HG03520 (cell line): Measurements from ENCODE around the gene AEBP1.

ENCODE experiments used
- ATAC-seq: cut with Tn5 transposase; IDR thresholded peaks from one replicate; pipeline ENCODE4 v1.9.1; 2021; ENCODE audit warnings: mild to moderate bottlenecking, moderate library complexity; ENCODE audit not compliant: unreplicated experiment

Gene AEBP1

DNA sequence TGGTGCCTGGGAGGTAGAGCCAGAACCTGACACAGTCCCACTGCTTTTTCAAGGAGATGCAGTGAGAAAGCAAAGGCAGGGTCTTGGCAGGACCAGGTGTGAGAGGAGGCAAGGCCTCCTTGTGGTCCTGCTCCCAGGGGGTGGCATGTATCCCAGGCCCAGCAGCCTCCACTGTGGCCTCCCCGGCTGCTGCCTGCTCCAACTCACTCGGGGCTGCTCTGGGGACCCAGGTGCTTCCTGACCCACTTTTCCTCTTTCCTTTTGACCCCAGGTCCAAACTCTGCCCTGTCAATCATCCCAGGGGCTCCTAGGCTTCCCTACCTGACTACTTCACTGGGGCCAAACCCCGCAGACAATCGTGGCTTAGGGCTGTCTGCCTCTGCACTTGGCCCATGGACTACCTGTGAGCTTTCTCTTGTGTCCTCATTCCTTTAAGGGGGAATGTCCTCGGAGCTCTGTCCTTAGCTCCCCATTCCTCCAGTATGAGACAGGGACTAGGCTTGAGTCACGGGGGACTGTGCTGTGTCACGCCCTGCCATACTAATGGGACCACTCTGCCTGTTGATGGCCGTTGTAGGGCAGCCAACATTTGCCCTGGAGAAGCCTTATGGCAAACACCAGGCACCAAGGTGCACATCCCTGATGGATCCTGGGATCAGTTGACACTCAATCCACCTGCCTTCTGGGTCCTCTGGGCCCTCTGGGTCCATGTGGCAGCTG lies 1.1 kb upstream of the AEBP1 start:
- no peak for ATAC-seq

DNA sequence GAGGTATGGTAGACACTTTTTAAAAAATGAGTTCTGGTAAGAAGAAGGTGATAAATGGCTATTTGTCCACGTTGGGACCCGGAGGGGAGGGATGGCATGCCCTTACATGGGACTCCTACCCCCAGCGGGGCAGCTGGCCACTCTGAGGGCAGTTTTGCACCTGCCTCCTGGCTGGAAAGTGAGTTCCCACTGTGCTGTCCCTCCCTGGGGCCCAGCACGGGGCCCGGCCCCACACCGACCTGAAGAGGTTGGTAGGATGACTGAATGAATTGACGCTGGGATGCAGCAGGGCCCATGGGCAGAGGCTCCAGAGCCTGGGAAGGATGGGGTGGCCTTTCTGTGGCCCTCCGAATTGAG lies 601 bp upstream of the AEBP1 start:
- no peak for ATAC-seq

DNA sequence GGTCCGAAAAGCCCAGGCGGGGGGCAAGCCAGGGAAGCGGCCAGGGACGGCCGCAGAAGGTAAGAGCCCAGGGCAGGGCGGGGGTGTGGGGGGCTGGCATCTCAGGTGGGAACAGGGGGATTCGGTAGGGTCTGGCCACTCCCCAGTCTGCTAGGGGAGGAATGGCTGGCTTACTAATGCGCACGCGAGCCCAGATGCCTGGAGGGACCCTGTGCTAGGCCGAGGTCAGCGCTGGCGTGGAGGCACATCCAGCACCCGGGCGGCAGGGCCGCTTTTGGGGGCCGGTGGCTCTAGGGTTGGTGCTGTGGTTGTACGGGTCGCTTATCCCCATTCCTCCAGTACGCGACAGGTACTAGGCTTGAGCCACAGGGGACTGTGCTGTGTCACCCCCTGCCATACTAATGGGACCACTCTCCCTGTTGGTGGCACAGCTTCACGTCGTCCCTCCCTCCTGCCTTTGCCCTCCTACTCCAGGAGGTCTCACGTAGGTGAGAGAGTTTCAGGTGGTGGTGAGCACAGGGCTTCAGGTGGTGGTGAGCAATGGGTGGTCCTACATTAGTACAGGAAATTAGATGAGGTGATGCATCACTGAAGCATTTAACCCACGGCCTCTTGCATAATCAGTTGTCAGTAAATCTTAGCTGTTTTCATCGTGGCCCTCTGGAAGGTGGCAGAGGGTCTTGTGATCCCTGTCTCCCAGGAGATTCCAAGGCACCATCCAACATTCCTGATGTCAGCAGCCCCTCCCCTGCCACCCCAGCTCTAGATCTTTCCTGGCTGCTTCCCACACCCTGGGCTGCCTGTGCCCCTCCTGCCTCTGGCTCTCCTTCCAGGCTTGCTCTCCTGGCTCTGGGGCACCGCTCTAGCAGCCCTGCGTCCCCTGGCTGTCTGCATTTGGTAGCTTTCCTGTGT lies 971 bp downstream of the AEBP1 start:
- no peak for ATAC-seq

DNA sequence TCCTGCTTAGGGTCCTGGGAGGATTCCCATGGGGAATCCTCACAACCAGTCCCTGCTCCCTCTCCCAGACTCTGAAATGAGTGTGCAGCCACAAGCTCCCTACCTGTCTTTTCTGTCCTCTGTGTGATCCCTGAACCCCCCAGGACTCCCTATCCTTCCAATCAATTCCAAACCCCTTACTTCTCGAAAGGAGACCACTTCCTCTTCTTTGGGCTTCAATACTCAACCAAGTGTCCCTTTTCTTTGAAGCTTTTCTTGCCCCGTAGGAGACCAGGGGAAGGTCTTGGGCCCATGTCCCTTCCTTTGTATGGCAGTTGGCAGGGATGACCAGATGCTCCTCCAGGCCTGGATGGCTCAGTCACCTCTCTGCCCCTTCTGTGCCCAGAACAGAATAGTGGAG lies 1.7 kb downstream of the AEBP1 start:
- no peak for ATAC-seq

DNA sequence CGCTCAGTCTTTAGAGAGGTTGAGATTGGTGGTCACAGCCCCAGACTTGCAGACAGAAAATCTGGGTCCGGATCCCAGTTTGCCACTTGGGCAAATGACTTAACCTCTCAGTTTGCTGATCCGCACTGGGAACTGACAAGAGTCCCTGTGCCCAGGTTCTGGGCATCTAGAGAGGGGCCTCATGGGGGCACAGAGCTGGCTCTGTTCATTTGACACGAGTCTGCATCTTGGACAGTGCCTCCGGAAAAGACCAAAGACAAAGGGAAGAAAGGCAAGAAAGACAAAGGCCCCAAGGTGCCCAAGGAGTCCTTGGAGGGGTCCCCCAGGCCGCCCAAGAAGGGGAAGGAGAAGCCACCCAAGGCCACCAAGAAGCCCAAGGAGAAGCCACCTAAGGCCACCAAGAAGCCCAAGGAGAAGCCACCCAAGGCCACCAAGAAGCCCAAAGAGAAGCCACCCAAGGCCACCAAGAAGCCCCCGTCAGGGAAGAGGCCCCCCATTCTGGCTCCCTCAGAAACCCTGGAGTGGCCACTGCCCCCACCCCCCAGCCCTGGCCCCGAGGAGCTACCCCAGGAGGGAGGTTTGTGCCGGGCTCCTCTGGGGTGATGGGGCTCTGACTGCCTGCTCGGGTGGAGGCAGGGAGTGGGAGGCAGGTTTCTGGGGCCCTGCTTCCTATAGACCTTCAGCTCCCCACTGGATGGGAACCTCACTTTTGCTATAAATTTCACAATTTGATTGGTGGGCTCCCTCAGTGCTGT lies 2.3 kb downstream of the AEBP1 start:
- no peak for ATAC-seq

DNA sequence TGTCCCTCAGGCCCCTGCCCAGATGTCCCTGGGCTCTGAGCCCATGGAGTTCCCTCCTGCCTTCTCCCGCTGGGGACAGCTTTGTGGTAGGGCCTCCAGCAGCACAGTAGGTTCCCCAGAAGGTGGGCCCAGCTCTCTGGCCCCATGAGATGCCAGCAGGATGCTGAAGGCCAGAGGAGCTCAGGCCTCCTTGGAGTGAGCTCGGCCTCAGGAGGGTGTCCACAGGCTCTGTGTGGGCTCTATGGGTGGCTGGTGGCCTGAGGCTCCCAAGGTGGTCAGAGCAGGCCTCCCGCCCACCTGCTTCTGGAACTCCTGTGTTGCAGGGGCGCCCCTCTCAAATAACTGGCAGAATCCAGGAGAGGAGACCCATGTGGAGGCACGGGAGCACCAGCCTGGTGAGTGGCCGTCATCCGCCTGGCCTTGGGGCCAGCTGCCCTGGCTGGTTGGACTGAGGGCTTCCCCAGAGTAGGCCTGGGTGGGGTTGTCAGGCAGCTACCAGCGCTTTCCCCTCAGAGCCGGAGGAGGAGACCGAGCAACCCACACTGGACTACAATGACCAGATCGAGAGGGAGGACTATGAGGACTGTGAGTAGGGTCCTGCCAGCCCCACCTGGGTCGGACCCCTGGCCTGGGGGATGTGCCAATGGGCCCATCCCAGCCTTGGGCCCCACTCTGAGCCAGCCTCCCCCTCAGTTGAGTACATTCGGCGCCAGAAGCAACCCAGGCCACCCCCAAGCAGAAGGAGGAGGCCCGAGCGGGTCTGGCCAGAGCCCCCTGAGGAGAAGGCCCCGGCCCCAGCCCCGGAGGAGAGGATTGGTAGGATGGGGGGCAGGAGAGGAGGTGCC lies 3.2 kb downstream of the AEBP1 start:
- ATAC-seq = no peak

DNA sequence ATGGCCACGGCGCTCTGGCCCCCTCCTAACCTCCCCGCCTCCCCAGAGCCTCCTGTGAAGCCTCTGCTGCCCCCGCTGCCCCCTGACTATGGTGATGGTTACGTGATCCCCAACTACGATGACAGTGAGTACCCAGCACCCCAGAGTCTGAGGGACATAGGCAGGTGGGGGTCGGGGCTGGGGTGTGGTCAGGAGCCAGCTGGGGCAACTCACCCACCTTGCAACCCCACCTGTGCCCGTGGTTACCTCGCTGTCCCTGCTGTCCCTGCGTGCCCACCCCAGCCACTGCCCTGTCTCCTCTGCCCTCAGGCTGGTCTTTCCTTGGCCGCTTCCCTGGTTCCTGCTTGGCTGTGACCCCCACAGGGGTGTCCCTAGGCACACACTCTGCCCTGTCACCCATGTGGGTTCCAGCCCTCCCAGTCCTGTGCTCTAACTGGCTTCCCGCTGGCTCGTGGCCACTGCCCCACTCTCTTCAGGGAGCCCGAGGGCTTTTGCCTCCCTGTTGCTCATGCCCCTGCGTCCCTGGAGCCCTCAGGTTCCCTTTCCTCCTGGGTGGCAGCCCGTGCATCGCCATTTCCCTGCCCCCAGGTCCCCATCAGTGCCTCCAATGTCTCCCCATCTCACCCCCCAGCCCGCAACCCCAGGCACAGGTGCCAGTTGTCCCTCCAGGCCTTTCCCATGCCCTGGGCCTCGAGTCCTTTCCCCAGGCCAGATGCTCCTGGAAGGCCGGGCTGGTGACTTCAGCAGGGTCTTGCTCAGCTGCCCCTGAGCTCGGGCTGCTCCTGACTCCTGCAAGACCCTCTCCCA lies 4.0 kb downstream of the AEBP1 start:
- ATAC-seq = no peak

DNA sequence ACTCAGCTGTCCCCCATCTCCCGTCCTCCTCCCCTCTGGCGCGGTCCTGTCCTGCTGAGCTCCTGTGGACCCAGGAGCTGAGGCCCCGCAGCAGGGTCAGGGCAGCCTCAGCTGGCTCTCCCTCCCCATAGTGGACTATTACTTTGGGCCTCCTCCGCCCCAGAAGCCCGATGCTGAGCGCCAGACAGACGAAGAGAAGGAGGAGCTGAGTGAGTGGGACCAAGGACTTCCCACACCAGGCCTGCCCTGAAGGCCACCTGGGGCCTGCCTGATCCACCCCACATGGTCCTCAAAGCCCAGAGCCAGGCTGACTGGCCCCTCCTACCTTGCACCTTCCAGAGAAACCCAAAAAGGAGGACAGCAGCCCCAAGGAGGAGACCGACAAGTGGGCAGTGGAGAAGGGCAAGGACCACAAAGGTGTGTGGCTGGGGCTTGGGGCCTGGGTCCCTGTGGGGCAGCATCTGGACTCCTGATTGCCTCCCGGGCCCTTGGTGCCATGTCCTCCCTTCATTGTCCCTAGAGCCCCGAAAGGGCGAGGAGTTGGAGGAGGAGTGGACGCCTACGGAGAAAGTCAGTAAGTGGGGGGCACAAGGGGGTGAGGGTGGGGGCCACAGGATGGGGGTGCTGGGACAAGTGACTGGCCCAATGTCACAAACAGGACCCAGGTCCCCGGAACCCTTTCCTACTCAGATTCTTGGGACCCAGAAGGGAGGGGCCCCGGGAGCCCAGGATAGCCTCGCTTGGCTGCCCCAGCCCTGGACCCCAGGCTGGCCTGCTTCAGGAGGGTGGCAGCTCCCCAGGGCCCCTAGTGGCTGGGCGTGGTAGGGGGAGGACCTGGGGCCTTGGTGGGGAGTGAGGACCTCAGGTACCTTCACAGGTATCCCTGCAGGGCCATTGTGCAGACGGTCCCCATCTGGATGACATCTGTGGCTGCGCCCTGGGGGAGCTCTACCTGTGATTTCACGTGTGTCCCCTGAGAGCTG lies 4.9 kb downstream of the AEBP1 start:
- ATAC-seq = no peak

DNA sequence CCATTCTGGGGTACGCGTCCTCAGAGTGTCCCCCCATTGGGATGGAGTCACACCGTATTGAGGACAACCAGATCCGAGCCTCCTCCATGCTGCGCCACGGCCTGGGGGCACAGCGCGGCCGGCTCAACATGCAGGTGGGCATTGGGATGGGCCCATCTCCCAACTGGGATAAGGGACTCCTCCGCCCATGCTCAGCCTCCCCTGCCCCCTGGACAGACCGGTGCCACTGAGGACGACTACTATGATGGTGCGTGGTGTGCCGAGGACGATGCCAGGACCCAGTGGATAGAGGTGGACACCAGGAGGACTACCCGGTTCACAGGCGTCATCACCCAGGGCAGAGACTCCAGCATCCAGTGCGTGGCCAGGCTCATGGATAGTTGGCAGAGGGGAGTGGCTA lies 5.8 kb downstream of the AEBP1 start:
- ATAC-seq = no peak

DNA sequence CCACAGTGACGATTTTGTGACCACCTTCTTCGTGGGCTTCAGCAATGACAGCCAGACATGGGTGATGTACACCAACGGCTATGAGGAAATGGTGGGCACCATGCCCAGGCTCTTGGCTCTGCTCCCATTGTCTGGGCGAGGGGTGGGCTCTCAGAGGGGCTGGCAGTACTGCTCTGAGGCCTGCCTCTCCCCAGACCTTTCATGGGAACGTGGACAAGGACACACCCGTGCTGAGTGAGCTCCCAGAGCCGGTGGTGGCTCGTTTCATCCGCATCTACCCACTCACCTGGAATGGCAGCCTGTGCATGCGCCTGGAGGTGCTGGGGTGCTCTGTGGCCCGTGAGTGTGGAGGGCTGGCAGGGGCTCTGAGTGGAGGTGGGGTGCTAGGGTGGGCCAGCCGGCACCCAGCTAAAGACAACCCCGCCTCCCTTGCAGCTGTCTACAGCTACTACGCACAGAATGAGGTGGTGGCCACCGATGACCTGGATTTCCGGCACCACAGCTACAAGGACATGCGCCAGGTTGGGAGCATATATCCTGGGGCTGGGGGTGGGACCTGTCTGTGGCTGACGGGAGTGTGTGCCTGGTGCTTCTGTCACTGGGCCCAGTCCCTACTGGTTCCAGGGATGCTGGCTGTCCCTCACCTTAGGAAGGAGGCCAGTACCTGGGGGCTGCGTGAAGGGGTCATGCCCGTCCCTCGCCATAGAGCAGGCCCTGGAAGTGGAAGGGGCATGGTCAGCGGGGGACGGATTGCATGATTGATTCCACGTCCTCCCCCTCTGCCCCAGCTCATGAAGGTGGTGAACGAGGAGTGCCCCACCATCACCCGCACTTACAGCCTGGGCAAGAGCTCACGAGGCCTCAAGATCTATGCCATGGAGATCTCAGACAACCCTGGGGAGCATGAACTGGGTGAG lies 6.8 kb downstream of the AEBP1 start:
- no peak for ATAC-seq

DNA sequence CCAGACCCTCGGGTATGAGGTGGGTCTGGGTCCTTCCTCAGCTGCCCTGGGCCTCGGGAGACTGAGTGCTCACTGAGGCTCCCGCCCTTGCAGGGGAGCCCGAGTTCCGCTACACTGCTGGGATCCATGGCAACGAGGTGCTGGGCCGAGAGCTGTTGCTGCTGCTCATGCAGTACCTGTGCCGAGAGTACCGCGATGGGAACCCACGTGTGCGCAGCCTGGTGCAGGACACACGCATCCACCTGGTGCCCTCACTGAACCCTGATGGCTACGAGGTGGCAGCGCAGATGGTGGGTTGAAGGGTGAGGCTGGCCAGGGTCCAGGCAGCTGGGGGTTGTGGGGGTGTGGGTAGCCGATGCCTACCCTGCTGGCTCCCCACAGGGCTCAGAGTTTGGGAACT lies 7.6 kb downstream of the AEBP1 start:
- no peak for ATAC-seq

DNA sequence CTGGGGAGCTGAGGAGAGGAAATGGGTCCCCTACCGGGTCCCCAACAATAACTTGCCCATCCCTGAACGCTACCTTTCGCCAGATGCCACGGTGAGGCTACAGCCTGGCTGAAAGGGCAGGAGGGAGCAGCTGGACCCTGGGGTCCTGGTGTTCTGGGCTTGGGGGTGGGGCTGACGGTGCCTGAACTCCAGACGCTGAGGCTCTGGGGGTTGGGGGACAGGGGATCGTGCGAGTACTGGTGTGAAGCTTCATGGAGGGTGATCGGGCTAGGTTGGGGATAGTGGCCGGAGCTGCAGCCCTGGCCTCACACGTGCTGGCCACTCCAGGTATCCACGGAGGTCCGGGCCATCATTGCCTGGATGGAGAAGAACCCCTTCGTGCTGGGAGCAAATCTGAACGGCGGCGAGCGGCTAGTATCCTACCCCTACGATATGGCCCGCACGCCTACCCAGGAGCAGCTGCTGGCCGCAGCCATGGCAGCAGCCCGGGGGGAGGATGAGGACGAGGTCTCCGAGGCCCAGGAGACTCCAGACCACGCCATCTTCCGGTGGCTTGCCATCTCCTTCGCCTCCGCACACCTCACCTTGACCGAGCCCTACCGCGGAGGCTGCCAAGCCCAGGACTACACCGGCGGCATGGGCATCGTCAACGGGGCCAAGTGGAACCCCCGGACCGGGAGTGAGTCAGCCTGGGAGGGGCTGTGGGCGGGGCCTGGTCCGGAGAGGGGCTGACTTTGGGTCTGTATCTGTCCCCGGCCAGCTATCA lies 8.3 kb downstream of the AEBP1 start:
- ATAC-seq = no peak

DNA sequence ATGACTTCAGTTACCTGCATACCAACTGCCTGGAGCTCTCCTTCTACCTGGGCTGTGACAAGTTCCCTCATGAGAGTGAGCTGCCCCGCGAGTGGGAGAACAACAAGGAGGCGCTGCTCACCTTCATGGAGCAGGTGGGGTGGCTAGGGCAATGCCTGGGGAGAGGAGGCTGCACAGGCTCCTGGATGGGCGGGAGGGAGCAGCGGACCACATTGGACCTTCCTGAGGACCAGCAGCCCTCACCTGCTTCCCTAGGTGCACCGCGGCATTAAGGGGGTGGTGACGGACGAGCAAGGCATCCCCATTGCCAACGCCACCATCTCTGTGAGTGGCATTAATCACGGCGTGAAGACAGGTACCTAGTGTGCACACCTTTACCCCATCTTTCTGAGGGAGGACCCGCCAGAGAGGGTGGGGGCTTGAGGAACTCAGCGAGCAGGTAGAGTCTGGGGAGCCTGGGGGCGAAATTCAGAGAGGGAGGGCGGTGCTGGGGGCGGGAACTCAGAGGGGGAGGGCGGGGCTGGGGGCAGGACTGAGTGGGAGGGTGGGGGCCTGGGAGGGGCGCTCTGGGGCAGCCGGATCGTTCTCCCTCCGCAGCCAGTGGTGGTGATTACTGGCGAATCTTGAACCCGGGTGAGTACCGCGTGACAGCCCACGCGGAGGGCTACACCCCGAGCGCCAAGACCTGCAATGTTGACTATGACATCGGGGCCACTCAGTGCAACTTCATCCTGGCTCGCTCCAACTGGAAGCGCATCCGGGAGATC lies 9.0 kb downstream of the AEBP1 start:
- no peak for ATAC-seq

DNA sequence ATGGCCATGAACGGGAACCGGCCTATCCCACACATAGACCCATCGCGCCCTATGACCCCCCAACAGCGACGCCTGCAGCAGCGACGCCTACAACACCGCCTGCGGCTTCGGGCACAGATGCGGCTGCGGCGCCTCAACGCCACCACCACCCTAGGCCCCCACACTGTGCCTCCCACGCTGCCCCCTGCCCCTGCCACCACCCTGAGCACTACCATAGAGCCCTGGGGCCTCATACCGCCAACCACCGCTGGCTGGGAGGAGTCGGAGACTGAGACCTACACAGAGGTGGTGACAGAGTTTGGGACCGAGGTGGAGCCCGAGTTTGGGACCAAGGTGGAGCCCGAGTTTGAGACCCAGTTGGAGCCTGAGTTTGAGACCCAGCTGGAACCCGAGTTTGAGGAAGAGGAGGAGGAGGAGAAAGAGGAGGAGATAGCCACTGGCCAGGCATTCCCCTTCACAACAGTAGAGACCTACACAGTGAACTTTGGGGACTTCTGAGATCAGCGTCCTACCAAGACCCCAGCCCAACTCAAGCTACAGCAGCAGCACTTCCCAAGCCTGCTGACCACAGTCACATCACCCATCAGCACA lies 9.7 kb downstream of the AEBP1 start:
- ATAC-seq = no peak

DNA sequence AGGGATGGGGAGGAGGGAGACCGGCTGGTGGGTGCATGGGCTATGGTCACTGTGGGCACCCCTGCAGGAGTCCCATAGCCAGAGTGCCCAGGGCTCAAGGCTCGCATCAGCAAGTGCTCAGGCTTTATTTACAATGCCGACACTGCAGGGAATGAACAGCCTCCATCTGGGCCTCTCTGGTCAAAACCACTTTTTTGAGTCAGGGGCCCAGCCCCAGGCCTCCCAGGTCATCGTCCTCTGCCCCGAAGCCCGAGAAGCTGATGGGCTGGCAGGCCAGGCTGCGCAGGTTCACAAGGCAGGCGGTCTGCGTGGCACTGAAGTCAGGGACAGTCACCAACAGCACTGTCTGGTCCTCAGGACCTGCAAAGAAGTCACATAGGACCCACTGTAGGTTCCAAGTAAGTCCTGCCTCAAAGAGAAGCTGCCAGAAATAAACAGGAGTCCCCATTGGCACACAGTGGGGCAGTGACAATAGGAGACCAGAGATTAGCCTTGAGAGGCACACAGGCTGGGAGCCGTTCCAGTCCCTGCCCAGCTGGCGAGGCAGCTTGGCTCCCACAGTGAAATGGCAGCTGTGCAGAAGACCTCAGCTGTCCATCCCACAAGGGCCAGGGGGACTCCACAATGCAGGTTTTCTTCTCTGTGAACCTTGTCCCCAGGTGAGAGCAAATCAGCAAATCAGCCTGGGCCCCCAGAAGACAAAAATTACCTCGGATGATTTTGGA lies 10.6 kb downstream of the AEBP1 start:
- no peak for ATAC-seq
